ENCODE data around the gene STRIT1.
"Not testable (repeated sequence)": the region's sequence is repeated elsewhere in the genome, so short reads cannot be mapped to it uniquely, and the experiment has no call there.

Gene STRIT1

DNA sequence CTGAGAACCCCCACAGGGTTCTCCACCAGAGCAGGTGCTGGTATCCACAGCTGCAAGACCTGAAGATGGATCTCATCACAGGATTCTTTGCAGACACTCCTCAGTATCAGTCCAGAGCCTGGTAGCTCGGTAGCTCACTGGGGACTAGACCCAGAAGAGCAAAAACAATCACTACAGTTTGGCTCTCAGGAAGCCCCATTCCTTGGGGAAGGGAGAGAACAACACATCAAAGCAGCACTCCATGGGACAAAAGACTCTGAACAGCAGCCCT, 22.2 kb downstream of the STRIT1 start:
- DNase-seq (ENCODE audit: low read depth in 2 of 2, low spot score in 1 of 2), result no peak

DNA sequence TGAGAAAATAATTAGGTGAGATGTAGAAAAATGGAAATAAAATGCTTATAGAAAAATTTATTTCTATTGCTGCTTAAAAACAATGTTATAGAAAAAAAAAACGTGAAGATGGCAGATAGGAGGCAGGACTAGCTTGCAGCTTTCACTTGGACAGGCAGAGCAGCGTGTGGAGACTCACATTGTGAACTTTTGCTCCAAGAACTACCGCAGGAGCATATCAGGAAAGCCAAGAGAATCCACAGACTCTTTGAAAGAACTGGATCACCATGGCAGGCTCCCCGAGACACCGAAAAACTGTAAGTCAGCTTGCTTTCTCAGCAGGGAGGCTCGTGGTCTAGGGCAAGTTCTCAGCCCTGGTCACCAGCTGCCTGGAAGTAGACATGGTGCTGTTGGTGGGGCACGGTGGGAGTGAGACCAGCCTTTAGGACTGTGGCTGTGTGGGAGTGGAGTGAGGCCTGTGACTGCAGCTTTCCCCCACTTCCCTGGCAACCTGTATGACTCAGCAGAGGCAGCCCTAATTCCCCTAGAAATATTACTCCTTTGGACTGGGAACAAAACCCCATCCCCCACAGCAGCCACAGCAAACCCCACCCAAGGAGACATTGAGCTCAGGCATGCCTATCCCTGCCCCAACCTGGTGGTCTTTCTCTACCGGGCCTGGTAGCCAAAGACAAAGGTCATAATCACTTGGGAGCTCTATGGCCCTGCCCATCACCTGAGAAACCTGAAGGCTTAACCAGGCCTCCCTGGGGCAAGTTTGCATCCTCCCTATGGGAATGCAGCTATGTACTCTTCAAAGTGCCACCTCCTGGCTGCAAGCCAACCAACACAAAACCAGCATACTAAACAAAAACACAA, 22.8 kb downstream of the STRIT1 start:
- DNase-seq (ENCODE audit: low read depth in 2 of 2, low spot score in 1 of 2), result no peak

DNA sequence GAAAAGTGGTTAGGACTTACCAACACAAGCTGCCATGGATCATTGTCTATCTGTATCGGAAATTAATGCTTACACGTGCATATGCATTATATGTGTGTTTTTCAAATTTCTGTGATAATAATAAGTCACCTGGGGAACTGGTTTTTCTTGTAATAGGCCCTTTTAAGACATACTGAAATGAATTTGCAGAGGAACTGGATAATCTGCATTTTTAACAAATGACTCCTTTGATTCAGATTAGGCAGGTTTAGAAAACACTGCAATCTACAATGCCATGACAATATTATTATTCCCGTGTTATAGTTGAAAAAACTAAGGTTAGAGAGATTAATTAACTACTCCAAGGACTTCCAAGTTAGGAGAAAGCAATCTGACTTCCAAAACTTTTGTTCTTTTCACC, 23.4 kb downstream of the STRIT1 start:
- no peak for DNase-seq (ENCODE audit: low read depth in 2 of 2, low spot score in 1 of 2)

DNA sequence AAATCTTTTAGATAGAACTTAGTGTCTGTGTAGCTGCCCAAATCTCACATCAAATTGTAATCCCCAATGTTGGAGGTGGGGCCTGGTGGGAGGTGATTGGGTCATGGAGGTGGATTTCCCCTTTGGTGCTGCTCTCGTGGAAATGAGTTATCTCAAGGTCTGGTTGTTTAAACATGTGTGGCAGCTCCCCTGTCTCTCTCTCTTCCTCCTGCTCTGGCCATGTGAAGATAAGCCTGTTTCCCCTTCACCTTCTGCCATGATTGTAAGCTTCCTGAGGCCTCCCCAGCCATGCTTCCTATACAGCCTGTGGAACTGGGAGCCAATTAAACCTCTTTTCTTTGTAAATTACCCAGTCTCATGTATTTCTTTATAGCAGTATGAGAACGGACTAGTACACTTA, 30.6 kb downstream of the STRIT1 start:
- not testable (repeated sequence) for DNase-seq (ENCODE audit: low read depth in 2 of 2, low spot score in 1 of 2)

DNA sequence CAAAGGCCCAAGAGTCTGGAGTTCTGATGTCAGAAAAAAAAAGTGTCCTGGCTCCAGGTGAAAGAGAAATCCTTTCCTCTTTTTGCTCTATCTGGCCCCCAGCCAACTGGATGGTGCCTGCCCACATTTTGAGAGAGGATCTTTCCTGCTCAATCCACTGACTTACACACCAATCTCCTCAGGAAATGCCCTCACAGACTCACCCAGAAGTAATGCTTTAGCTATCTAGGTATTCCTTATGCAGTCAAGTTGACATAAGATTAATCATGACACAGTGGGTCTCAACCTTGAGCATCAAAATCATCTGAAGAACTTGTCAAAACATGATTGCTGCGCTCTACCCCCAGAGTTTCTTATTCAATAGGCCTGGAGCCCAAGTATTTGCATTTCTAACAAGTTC, 31.2 kb downstream of the STRIT1 start:
- DNase-seq (ENCODE audit: low read depth in 2 of 2, low spot score in 1 of 2), result no peak

DNA sequence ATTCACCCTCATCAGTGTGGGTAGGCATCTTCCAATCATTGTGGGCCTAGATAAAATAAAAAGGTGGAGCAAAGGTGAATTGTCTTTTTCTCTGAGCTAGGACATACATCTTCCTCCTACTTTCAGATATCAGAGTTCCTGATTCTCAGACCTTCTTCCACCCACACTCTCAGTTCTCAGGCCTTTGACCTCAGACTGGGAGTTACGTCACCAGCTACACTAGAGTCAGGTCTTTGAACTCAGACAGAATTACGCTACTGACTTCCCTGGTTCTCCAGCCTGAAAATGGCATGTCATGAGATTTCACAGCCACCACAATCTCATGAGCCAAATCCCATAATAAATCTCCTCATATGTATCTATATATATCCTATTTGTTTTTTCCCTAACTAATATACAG, 39.0 kb downstream of the STRIT1 start:
- no peak for DNase-seq (ENCODE audit: low read depth in 2 of 2, low spot score in 1 of 2)

DNA sequence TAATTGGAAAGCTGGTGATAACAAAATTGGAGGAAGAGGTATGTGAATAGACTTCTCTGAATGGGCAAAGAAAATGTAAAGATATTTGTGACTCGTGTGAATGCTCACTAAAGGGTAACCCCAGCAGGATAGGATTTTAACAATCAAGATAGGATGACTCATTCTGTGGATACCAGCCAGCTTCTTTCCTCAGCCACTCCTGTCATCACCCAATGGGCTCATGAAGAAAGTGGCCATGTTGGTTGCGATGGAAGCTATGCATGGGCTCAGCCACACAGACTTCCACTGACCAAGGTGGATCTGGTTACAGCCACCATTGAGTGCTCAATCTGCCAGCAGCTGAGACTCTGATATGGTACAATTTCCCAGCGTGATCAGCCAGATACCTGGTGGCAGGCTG, 40.9 kb downstream of the STRIT1 start:
- DNase-seq (ENCODE audit: low read depth in 2 of 2, low spot score in 1 of 2), result no peak

DNA sequence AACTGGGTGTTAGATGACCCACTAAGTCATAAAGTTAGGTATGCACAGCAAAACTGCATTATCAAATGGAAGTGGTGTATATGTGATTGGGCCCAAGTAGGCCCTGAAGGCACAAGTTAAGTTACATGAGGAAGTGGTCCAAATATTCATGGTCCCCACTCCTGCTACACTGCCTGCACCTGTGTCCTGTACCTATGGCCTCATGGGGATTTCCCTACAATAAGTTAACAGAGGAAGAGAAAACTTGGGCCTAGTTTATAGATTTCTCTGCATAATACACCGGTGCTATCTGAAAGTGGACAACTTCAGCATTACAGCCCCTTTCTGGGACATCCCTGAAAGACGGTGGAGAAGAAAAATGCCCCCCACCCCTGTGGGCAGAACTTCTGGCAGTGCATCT, 41.5 kb downstream of the STRIT1 start:
- DNase-seq (ENCODE audit: low read depth in 2 of 2, low spot score in 1 of 2), result no peak

DNA sequence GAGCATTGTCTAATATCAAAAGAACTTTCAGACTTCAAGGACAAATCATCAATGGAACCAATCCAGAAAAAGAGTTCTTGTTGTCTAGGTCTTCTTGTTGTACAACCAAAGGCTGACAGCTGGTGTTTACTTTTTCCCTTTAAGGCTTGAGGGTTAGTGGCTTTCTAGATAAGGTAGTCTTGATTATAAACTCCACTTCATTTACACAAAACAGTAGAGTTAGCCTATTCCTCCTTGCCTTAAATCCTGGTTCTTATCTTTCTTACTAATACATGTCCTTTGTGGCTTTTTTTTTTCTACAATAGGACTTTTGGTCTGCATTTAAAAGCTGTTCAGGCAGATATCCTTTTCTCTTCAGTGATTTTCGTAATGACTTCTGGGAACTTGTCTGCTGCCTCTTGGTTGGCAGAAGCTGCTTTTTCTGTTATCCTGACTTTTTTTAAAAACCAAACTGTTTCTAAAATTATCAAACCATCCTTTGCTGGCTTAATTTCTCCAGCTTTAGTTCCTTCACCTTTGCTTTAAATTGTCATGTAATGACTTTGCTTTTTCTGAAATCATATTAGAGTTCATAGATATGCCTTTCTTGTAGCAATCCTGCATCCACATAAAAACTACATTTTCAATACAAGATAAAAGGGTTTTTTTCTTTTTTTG, 44.8 kb downstream of the STRIT1 start:
- DNase-seq (ENCODE audit: low read depth in 2 of 2, low spot score in 1 of 2), result no peak

DNA sequence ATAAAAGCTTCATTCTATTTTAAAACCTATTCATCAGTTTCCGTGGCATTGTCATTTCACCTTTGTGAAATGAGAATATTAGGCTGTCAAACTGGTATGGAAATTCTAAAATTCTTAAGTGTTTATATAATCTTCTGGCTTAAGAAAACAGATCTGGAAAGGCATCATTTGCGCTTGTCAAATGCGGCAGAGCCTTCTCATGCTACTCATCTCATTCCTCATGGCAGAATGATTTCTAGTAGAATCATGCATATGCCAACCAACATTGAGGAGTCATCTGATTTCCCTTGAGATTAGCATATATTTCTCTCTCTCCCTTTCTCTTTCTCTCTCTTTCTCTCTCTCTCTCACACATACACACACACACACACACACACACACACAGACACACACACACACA, 48.8 kb downstream of the STRIT1 start:
- no peak for DNase-seq (ENCODE audit: low read depth in 2 of 2, low spot score in 1 of 2)

DNA sequence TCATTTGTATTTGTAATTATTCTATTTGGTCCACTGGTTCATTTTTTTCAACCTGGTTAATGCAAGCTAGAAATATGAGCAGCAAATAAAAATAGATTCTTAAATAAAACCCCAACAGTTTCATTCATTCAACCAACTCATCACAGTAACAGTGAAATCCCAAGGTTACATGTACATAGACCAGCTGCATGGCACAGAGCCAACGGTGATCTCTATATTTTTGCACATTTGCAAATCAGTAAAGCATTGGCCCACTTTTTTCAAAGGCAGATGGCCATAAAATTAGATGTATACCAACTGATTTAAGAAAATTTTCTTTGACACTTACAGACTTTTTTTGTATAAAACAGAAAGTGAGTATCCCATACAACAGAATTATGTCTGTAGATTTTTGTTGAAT, 49.3 kb downstream of the STRIT1 start:
- no peak for DNase-seq (ENCODE audit: low read depth in 2 of 2, low spot score in 1 of 2)

DNA sequence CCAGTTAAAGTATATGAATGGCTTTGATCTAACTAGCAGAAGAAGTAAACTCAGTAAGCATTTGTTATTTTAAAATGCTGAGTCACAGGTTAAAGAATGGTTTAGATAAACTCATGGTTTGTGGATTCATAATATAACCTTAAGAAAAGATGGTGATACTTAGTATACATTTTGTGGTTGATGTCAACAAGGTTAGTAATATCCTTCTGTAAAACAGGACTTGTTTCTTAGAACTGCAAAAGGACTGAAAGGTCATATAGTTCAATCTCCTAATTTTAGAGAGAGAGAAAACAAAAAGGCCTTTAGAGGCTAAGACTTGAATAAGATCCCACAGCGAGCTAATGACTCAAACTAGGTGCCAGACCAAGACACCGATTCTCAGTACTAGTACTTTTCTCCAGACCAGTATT, 50.0 kb downstream of the STRIT1 start:
- no peak for DNase-seq (ENCODE audit: low read depth in 2 of 2, low spot score in 1 of 2)

DNA sequence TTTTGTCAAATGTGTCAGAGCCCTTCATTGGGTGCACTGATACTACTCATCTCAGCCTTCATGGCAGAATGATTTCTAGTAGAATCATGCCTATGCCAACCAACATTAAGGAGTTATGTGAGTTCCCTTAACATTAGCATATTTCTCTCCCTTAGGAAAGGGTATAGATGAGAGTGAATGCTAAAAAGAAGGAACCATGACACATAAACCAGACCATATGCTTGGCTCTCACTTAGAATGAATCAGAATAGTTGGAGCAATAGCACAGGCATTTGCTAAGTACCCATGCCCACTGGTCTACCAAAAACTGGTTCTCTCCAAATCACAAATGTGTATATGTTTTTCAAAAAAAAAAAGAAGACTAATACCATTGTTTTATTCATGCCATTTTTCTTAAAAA, 51.1 kb downstream of the STRIT1 start:
- DNase-seq (ENCODE audit: low read depth in 2 of 2, low spot score in 1 of 2), result no peak

DNA sequence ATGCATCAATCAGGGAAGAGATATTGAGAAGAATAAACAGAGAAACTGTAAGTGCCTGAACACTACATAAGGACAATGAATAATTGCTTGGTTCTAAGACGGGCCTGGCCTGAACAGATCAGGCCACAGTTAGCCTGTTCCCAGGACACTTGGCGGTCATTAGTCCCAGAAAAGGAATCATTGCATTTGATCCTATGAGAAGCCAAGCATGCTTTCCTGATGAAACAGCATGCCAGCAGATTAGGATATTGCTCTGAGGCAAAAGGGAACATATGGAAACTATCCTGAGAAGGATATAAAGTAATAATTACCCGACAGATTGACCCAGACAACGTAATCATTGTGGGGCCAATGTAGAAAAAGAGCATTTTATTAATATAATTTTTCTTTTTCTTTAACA, 51.9 kb downstream of the STRIT1 start:
- DNase-seq (ENCODE audit: low read depth in 2 of 2, low spot score in 1 of 2), result no peak

All from stimulated activated CD8-positive, alpha-beta memory T cell treated with anti-CD3 and anti-CD28 coated beads, Interleukin-4, amount 100 ng/mL, for 1 hour (primary cell).